Measurements from ENCODE around the gene PPP1R7. TPM values are rescaled to one million over a fixed set of nuclear protein-coding genes. Genes with fewer than 3 reads are reported as not detected.

The PPP1R7 gene
- total and polyA plus RNA-seq, 9 of the 15 experiments (the other 6 are each of a cell fraction or from before 2014, with no cell fraction given): 37.5 to 75.0 (median 50.5) TPM

GRCh38 chr2:241223211-241224017 is 73.1 kb downstream of the PPP1R7 start:
- WGBS (ENCODE audit: insufficient coverage, low coverage, missing lambda C conversion rate): 70% methylated on average over 13 of the region's 23 CpGs
- FAIRE-seq (no peak), ATAC-seq (no peak), DNase-seq (ENCODE audit: extremely low read depth in 1 of 4, low spot score in 3 of 4) (no peak)
- in situ Hi-C loops (cut with MboI) (no loop called here), intact Hi-C loops (cut with micrococcal nuclease) (no loop called here)
- CTCF ChIA-PET (ENCODE audit: low intra/inter-chr PET ratio): no interaction called here
- no TSS peak for BruUV-seq (replicated peaks)
- H3K79me2 ChIP-seq (ENCODE audit: control insufficient read depth, insufficient read depth, low read length): peaks cover 15% of the 10 kb centered on the region
- peaks cover 30% of the 10 kb centered on the region; the same call in 2 of the 3 replicates for H3K36me3 ChIP-seq (ENCODE audit: control insufficient read depth, insufficient read depth, low read length)
- H3K27me3 ChIP-seq (ENCODE audit: control insufficient read depth in 2 of 2, insufficient read depth in 2 of 2, low read length in 2 of 2): no peaks in the 10 kb centered on the region
- H3K9me3 ChIP-seq (replicated peaks; ENCODE audit: control insufficient read depth, insufficient read depth, low read depth, low read length): no peaks in the 10 kb centered on the region
- H3K9ac ChIP-seq (ENCODE audit: insufficient read depth in 1 of 2, low read depth in 2 of 2, low read length in 2 of 2): peak overlapping the region in 1 of 2 experiments; percentile 7; a peak in 2 of 4 replicates
- peaks cover 5% of the 10 kb centered on the region for H3K9me1 ChIP-seq (ENCODE audit: control insufficient read depth, insufficient read depth, low read length)
- POLR2A ChIA-PET: interaction anchor here (0.7 kb wide), 1 partner anchor 13 kb away, joined by 3 read pairs; no protein-coding TSS in a partner anchor
- TF ChIP-seq RBFOX2 (IDR thresholded peaks at IDR 0.05; ENCODE audit: low read depth, low read length) (0 out of 2 replicates have a peak, but pooled peaks have one; percentile 5), U2AF1 (optimal IDR thresholded peaks at IDR 0.05; ENCODE audit: low read depth, low read length) (no peak), SRSF1 (IDR thresholded peaks at IDR 0.05; ENCODE audit: low read depth, low read length) (no peak), NFE2 (IDR thresholded peaks at IDR 0.05; ENCODE audit: low read depth) (peak; percentile 34; the same call in 1 of the 2 replicates), MAX (CRISPR knock-in tag; IDR thresholded peaks at IDR 0.05) (peak; percentile 23; the same call in 1 of the 2 replicates)
- H3K4me2 ChIP-seq (ENCODE audit: insufficient read depth, low read length): no peak overlapping the region
- peaks cover 4 to 23% of the 10 kb centered on the region in 2 experiments; a peak in 3 of 5 replicates for H3K4me1 ChIP-seq (replicated peaks in 1 of 2; ENCODE audit: control insufficient read depth in 2 of 2, insufficient read depth in 2 of 2, low read length in 2 of 2)
- H2AFZ ChIP-seq (ENCODE audit: low read depth, low read length): no peak overlapping the region
- no peak overlapping the region for H3K4me3 ChIP-seq
- no peak overlapping the region for H3K27ac ChIP-seq (ENCODE audit: extremely low read depth, low read depth, low read length)
- H4K20me1 ChIP-seq (replicated peaks; ENCODE audit: control insufficient read depth, insufficient read depth, low read length): peaks cover 9% of the 10 kb centered on the region; the same call in 1 of the 2 replicates

All from K562 (cell line).